Measurements from ENCODE around the gene TAF1A.

GRCh38 chr1:222535455-222535854 is 54.3 kb downstream of the TAF1A start:
- TF ChIP-seq POLR2A (IDR thresholded peaks at IDR 0.05): no peak
- TF ChIP-seq CTCF (IDR thresholded peaks at IDR 0.05): no peak
- no peak for TF ChIP-seq POLR2AphosphoS5 (IDR thresholded peaks at IDR 0.05)
